H1 (cell line): ENCODE results near the gene HSF5. TPM values are rescaled to one million over a fixed set of nuclear protein-coding genes. Genes with fewer than 3 reads are reported as not detected.

ENCODE experiments used
- CTCF ChIA-PET: fragments of 300-600 bp; sonication (Branson Sonifier 250); formaldehyde crosslinking; loops from one replicate; lab custom pipeline; 2021; ENCODE audit not compliant: partially characterized antibody; lab: Charles Lee
- POLR2A ChIA-PET: fragments of 300-600 bp; sonication (Branson Sonifier 250); formaldehyde crosslinking; loops from one replicate; lab custom pipeline; 2021; ENCODE audit warnings: inconsistent platforms; ENCODE audit not compliant: partially characterized antibody; lab: Charles Lee
- DNase-seq, 2 experiments: peaks; one replicate each; pipeline versions ENCODE4 v3.0.0 to v3.0.0-alpha.2; 2010 to 2022; ENCODE audit warnings: low spot score in 2 of 2, low read depth in 1 of 2, mixed read lengths in 1 of 2
- FAIRE-seq: peaks from 2 replicates; lab custom pipeline; 2011; peaks lifted over from hg19 to GRCh38; lab: Jason Lieb, UNC
- H2AFZ ChIP-seq: 2 replicates; pipeline ENCODE4 v1.8.1; 2012; ENCODE audit warnings: low read length, inconsistent platforms
- H2AK5ac ChIP-seq: 2 replicates; pipeline ENCODE4 v1.6.1; 2013; ENCODE audit warnings: low read depth, low read length
- H2BK120ac ChIP-seq: replicated peaks from 2 replicates; pipeline ENCODE3; 2013; ENCODE audit warnings: low read depth, low read length, inconsistent platforms
- H2BK12ac ChIP-seq: 2 replicates; pipeline ENCODE4 v1.6.1; 2013; ENCODE audit warnings: low read depth, low read length
- H2BK15ac ChIP-seq: 2 replicates; pipeline ENCODE4 v1.6.1; 2013; ENCODE audit warnings: low read length
- H2BK20ac ChIP-seq: 2 replicates; pipeline ENCODE4 v1.6.1; 2013; ENCODE audit warnings: low read length
- H2BK5ac ChIP-seq: 2 replicates; pipeline ENCODE4 v1.6.1; 2013; ENCODE audit warnings: low read depth, low read length
- H3K14ac ChIP-seq: 2 replicates; pipeline ENCODE4 v1.6.1; 2013; ENCODE audit warnings: inconsistent platforms; ENCODE audit not compliant: insufficient read length
- H3K18ac ChIP-seq: 2 replicates; pipeline ENCODE4 v1.6.1; 2013; ENCODE audit warnings: low read length; ENCODE audit errors: extremely low read depth
- H3K23ac ChIP-seq: 2 replicates; pipeline ENCODE4 v1.6.1; 2013; ENCODE audit warnings: inconsistent platforms; ENCODE audit not compliant: insufficient read length
- H3K23me2 ChIP-seq: 2 replicates; pipeline ENCODE4 v1.6.1; 2013; ENCODE audit warnings: low read depth, low read length
- H3K27ac ChIP-seq: 2 replicates; pipeline ENCODE4 v1.6.1; 2011; ENCODE audit warnings: low read depth, low read length, inconsistent platforms
- H3K27me3 ChIP-seq, 4 experiments: replicated peaks in 1 of 4; 1 replicate in 1 of 4; 2 replicates in 3 of 4; pipeline versions ENCODE4 v1.6.1 to v1.8.1; 2011 to 2013; ENCODE audit warnings: low read length in 3 of 4, mild to moderate bottlenecking in 3 of 4, inconsistent platforms in 2 of 4, mixed read lengths in 2 of 4, moderate library complexity in 1 of 4; ENCODE audit not compliant: control insufficient read depth in 3 of 4, insufficient read depth in 3 of 4; ENCODE audit errors: extremely low read depth in 1 of 4
- H3K36me3 ChIP-seq, 4 experiments: 2 replicates each; pipeline versions ENCODE4 v1.6.1 to v1.8.1; 2011 to 2013; ENCODE audit warnings: mild to moderate bottlenecking in 4 of 4, low read length in 3 of 4, moderate library complexity in 2 of 4, control low read depth in 1 of 4, inconsistent platforms in 1 of 4; ENCODE audit not compliant: insufficient read depth in 4 of 4, control insufficient read depth in 2 of 4
- H3K4ac ChIP-seq: replicated peaks from 2 replicates; pipeline ENCODE3; 2013; ENCODE audit warnings: low read length, low read depth, mixed read lengths, inconsistent platforms; ENCODE audit not compliant: insufficient read length
- H3K4me1 ChIP-seq, 4 experiments: replicated peaks in 1 of 4; 1 replicate in 1 of 4; 2 replicates in 3 of 4; pipeline versions ENCODE4 v1.6.1 to v1.8.1; 2011 to 2013; ENCODE audit warnings: low read length in 3 of 4, inconsistent platforms in 2 of 4, mixed read lengths in 1 of 4; ENCODE audit not compliant: insufficient read depth in 4 of 4, control insufficient read depth in 3 of 4
- H3K4me2 ChIP-seq, 2 experiments: 2 replicates each; pipeline versions ENCODE4 v1.6.1 to v1.8.1; 2011 to 2013; ENCODE audit warnings: low read depth in 2 of 2, low read length in 2 of 2, control low read depth in 1 of 2, inconsistent platforms in 1 of 2, mild to moderate bottlenecking in 1 of 2; ENCODE audit not compliant: insufficient read depth in 1 of 2
- H3K4me3 ChIP-seq, 4 experiments: fragments of 200-600, 300-600 bp in 1 of 4; sonication (generic), shearing (Covaris generic), sonication (Bioruptor Twin) in 1 of 4; 2 replicates each; pipeline versions ENCODE4 v1.5.1 to v1.8.1; 2011 to 2016; ENCODE audit warnings: low read length in 4 of 4, low read depth in 3 of 4, control low read depth in 2 of 4, inconsistent platforms in 2 of 4, mild to moderate bottlenecking in 2 of 4, mixed read lengths in 1 of 4, moderate library complexity in 1 of 4; ENCODE audit not compliant: insufficient read depth in 2 of 4; ENCODE audit errors: extremely low read depth in 1 of 4
- H3K56ac ChIP-seq: replicated peaks from 2 replicates; pipeline ENCODE3; 2013; ENCODE audit warnings: low read depth, mild to moderate bottlenecking, mixed read lengths, low read length, inconsistent platforms; ENCODE audit not compliant: insufficient read length
- H3K79me1 ChIP-seq: 2 replicates; pipeline ENCODE4 v1.6.1; 2013; ENCODE audit warnings: low read depth, low read length, control low read depth
- H3K79me2 ChIP-seq, 2 experiments: 2 replicates each; pipeline versions ENCODE4 v1.6.1 to v1.8.1; 2012 to 2013; ENCODE audit warnings: low read length in 2 of 2, mild to moderate bottlenecking in 2 of 2, inconsistent platforms in 1 of 2; ENCODE audit not compliant: insufficient read depth in 2 of 2, control insufficient read depth in 1 of 2
- H3K9ac ChIP-seq, 4 experiments: replicated peaks in 1 of 4; 1 replicate in 1 of 4; 2 replicates in 3 of 4; pipeline versions ENCODE4 v1.6.1 to v1.8.1; 2011 to 2013; ENCODE audit warnings: low read depth in 3 of 4, low read length in 3 of 4, control low read depth in 2 of 4, mild to moderate bottlenecking in 2 of 4, moderate library complexity in 2 of 4, inconsistent platforms in 1 of 4; ENCODE audit errors: extremely low read depth in 1 of 4
- H3K9me3 ChIP-seq, 2 experiments: 2 replicates each; pipeline versions ENCODE4 v1.6.1 to v1.8.1; 2012 to 2013; ENCODE audit warnings: mild to moderate bottlenecking in 2 of 2, moderate library complexity in 2 of 2, control low read depth in 1 of 2, inconsistent platforms in 1 of 2, low read depth in 1 of 2, low read length in 1 of 2, mixed read lengths in 1 of 2; ENCODE audit not compliant: insufficient read depth in 2 of 2
- H4K20me1 ChIP-seq, 2 experiments: replicated peaks in 1 of 2; 2 replicates each; pipeline versions ENCODE3 to v1.8.1; 2011 to 2013; ENCODE audit warnings: inconsistent platforms in 2 of 2, low read length in 2 of 2, mild to moderate bottlenecking in 1 of 2; ENCODE audit not compliant: insufficient read depth in 2 of 2, control insufficient read depth in 1 of 2
- H4K5ac ChIP-seq: 2 replicates; pipeline ENCODE4 v1.6.1; 2013; ENCODE audit warnings: low read length, low read depth, mixed read lengths, inconsistent platforms; ENCODE audit not compliant: insufficient read length
- H4K8ac ChIP-seq: 2 replicates; pipeline ENCODE4 v1.8.0; 2013; ENCODE audit warnings: mild to moderate bottlenecking, moderate library complexity, low read length, inconsistent platforms; ENCODE audit not compliant: insufficient read depth; ENCODE audit errors: extremely low read depth
- H4K91ac ChIP-seq: replicated peaks from 2 replicates; pipeline ENCODE3; 2013; ENCODE audit warnings: low read length, mixed read lengths, inconsistent platforms; ENCODE audit not compliant: insufficient read length
- BACH1 ChIP-seq: IDR thresholded peaks from 2 replicates; pipeline ENCODE4 v1.6.1; 2012; ENCODE audit warnings: low read length, improper control_type of control experiment
- BCL11A ChIP-seq, 2 experiments: IDR thresholded peaks; one replicate each; pipeline ENCODE4 v1.6.1; 2011; ENCODE audit warnings: low read depth in 2 of 2, low read length in 2 of 2, mild to moderate bottlenecking in 2 of 2
- GABPA ChIP-seq: IDR thresholded peaks from 2 replicates; pipeline ENCODE4 v1.6.1; 2011; ENCODE audit warnings: mild to moderate bottlenecking, low read length, moderate library complexity, borderline replicate concordance; ENCODE audit not compliant: insufficient read depth
- GTF2F1 ChIP-seq: IDR thresholded peaks from 2 replicates; pipeline ENCODE4 v1.6.1; 2012; ENCODE audit warnings: low read depth, low read length, improper control_type of control experiment, borderline replicate concordance
- RNF2 ChIP-seq: fragments of 200-900, 300-1000 bp; sonication (generic); IDR thresholded peaks from 2 replicates; pipeline ENCODE4 v1.7.1; 2016; ENCODE audit warnings: borderline replicate concordance, low read depth, mild to moderate bottlenecking, antibody characterized with exemption, low read length; ENCODE audit not compliant: poor library complexity, severe bottlenecking; ENCODE audit errors: missing control alignments
- WGBS, 2 experiments: shearing (Covaris generic) in 1 of 2; methylation state at CpG; one replicate each; pipeline versions ENCODE4 v1.1.6 to v1.1.7; 2013 to 2015; ENCODE audit warnings: low lambda C conversion rate in 2 of 2, mixed read lengths in 2 of 2, inconsistent platforms in 1 of 2, low coverage in 1 of 2, missing lambda C conversion rate in 1 of 2; ENCODE audit not compliant: insufficient replicate concordance in 2 of 2, insufficient coverage in 1 of 2, insufficient read length in 1 of 2; ENCODE audit errors: extremely low coverage in 1 of 2, missing lambda C conversion rate in 1 of 2; 5-methylcytosine and 5-hydroxymethylcytosine counted together
- polyA plus RNA-seq, 7 experiments: library from polyadenylated mRNA; depleted of rRNA in 3 of 7; stranded (reverse) in 5 of 7; unstranded in 2 of 7; fragments of >200 nt in 5 of 7; fragments of 200-250 nt in 2 of 7; gene quantifications; 1 replicate in 5 of 7; 2 replicates in 1 of 7; 4 replicates in 1 of 7; pipeline versions ENCODE4 v1.2.1 to v1.2.3, GENCODE V29; 2011 to 2013; ENCODE audit warnings: missing spikeins in 2 of 7, mixed read lengths in 2 of 7
- total RNA-seq: library from RNA; stranded (reverse); fragmentation: NEBNext Ultra II Directional; extraction: Animal tissue kit (Norgen Biotek cat#: 25700); gene quantifications from 2 replicates; pipeline ENCODE4 v1.2.1, GENCODE V29; 2021
- TF ChIP-seq, protein P1 (sequence below): IDR thresholded peaks from 2 replicates; pipeline ENCODE4 v1.6.1; 2012; ENCODE audit warnings: inconsistent platforms

Gene HSF5
- total and polyA plus RNA-seq, 2 of the 8 experiments (the other 6 are each of a cell fraction or from before 2014, with no cell fraction given), result not detected

DNA sequence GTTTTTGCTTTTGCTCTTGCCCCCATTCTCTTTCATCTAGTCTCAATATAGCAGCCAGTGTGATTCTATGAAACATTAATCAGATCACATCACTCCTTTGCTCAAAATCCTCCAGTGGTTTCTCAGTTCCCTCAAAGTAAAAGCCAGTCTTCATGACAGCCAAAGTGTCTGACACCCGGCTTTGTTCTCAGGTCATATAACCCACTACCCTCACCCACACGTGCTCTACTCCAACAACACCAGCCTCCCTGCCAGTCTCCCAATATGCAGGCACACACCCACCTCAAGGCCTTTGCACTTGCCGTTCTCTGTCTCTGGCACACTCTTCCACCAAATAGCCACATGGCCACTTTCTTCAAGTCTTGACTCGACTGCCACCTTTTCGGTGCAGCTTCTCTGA lies 21.9 kb upstream of the HSF5 start:
- H2AFZ ChIP-seq, result no peak overlapping the region
- no peak overlapping the region for H2AK5ac ChIP-seq
- WGBS, 2 experiments, result 97% methylated on average over 5 of the region's 5 CpGs; no CpG with 5 or more reads in 1 of the 2 experiments
- H3K14ac ChIP-seq, result no peak overlapping the region
- peaks cover 7% of the 10 kb centered on the region for H3K23me2 ChIP-seq
- H3K4me3 ChIP-seq, result no peak overlapping the region
- no peak overlapping the region for H3K27ac ChIP-seq
- H3K79me1 ChIP-seq, result no peaks in the 10 kb centered on the region; the same call in 1 of the 2 replicates
- DNase-seq, result no peak
- no peak overlapping the region for H3K4me2 ChIP-seq
- no peaks in the 10 kb centered on the region for H3K27me3 ChIP-seq
- H4K8ac ChIP-seq, result no peak overlapping the region
- H4K20me1 ChIP-seq, result peaks cover 7% of the 10 kb centered on the region in 2 experiments
- H3K18ac ChIP-seq, result no peak overlapping the region
- peaks cover 30 to 69% (median 53%) of the 10 kb centered on the region in 4 experiments for H3K36me3 ChIP-seq
- H4K5ac ChIP-seq, result no peak overlapping the region
- no peak overlapping the region for H4K91ac ChIP-seq
- no peak overlapping the region for H2BK20ac ChIP-seq
- TF ChIP-seq BACH1 (no peak), GTF2F1 (no peak), RNF2 (no peak), GABPA (no peak), BCL11A (IDR thresholded peaks at IDR 0.05; ENCODE audit: low read depth in 2 of 2, low read length in 2 of 2) (no peak)
- TF ChIP-seq, protein P1, sequence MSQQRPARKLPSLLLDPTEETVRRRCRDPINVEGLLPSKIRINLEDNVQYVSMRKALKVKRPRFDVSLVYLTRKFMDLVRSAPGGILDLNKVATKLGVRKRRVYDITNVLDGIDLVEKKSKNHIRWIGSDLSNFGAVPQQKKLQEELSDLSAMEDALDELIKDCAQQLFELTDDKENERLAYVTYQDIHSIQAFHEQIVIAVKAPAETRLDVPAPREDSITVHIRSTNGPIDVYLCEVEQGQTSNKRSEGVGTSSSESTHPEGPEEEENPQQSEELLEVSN, result no peak
- no peaks in the 10 kb centered on the region for H3K9me3 ChIP-seq
- no peak overlapping the region for H3K56ac ChIP-seq
- no peak overlapping the region for H3K9ac ChIP-seq
- ChIA-PET POLR2A (interaction anchor here (1.2 to 1.5 kb wide), 3 partner anchors 9 to 193 kb away, joined by 3 to 7 read pairs (median 3); no protein-coding TSS in a partner anchor), CTCF (interaction anchor here (0.8 kb wide), 1 partner anchor 69 kb away, joined by 3 read pairs; no protein-coding TSS in a partner anchor)
- H2BK5ac ChIP-seq, result no peak overlapping the region
- no peak overlapping the region for H2BK15ac ChIP-seq
- H3K79me2 ChIP-seq, result peaks cover 0 to 15% of the 10 kb centered on the region in 2 experiments; a peak in 2 of 4 replicates
- peaks cover 0 to 12% (median 2%) of the 10 kb centered on the region in 4 experiments; a peak in 4 of 7 replicates for H3K4me1 ChIP-seq
- no peak overlapping the region for H3K23ac ChIP-seq
- no peak overlapping the region for H2BK120ac ChIP-seq
- H3K4ac ChIP-seq, result no peak overlapping the region
- no peak for FAIRE-seq
- no peak overlapping the region for H2BK12ac ChIP-seq
